Measurements from ENCODE around the gene GRAP. TPM values are rescaled to one million over a fixed set of nuclear protein-coding genes. Genes with fewer than 3 reads are reported as not detected.

GRAP gene
- total and polyA plus RNA-seq, 9 of the 15 experiments (the other 6 are each of a cell fraction or from before 2014, with no cell fraction given): 0.07 to 0.41 (median 0.19) TPM; not detected in 5

GRCh38 chr17:19005789-19006430 lies 40.8 kb downstream of the GRAP start:
- H3K36me3 ChIP-seq (ENCODE audit: control insufficient read depth, insufficient read depth, low read length): peaks cover 25% of the 10 kb centered on the region; the same call in 1 of the 3 replicates
- no peak for TF ChIP-seq HIVEP1 (CRISPR knock-in tag; IDR thresholded peaks at IDR 0.05)
- TF ChIP-seq, protein P1, sequence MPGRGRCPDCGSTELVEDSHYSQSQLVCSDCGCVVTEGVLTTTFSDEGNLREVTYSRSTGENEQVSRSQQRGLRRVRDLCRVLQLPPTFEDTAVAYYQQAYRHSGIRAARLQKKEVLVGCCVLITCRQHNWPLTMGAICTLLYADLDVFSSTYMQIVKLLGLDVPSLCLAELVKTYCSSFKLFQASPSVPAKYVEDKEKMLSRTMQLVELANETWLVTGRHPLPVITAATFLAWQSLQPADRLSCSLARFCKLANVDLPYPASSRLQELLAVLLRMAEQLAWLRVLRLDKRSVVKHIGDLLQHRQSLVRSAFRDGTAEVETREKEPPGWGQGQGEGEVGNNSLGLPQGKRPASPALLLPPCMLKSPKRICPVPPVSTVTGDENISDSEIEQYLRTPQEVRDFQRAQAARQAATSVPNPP (IDR thresholded peaks at IDR 0.05; ENCODE audit: borderline replicate concordance, insufficient read depth, insufficient read length): no peak
- TF ChIP-seq TFAP4 (CRISPR knock-in tag; IDR thresholded peaks at IDR 0.05; ENCODE audit: borderline replicate concordance): no peak
- H3K9me3 ChIP-seq (replicated peaks; ENCODE audit: control insufficient read depth, insufficient read depth, low read depth, low read length): no peaks in the 10 kb centered on the region
- ATAC-seq: no peak
- CTCF ChIA-PET (ENCODE audit: low intra/inter-chr PET ratio): no interaction called here
- in situ Hi-C loops (cut with MboI): no loop called here
- POLR2A ChIA-PET: no interaction called here
- H2AFZ ChIP-seq (ENCODE audit: low read depth, low read length): no peak overlapping the region
- DNase-seq (ENCODE audit: extremely low read depth in 1 of 4, low spot score in 3 of 4): no peak
- H3K9me1 ChIP-seq (ENCODE audit: control insufficient read depth, insufficient read depth, low read length): no peaks in the 10 kb centered on the region
- H3K79me2 ChIP-seq (ENCODE audit: control insufficient read depth, insufficient read depth, low read length): peaks cover 13% of the 10 kb centered on the region; the same call in 2 of the 3 replicates
- peaks cover 14% of the 10 kb centered on the region; the same call in 1 of the 2 replicates for H4K20me1 ChIP-seq (replicated peaks; ENCODE audit: control insufficient read depth, insufficient read depth, low read length)
- no peak overlapping the region for H3K4me3 ChIP-seq
- FAIRE-seq: no peak
- intact Hi-C loops (cut with micrococcal nuclease): no loop called here
- H3K27me3 ChIP-seq (ENCODE audit: control insufficient read depth in 2 of 2, insufficient read depth in 2 of 2, low read length in 2 of 2): no peaks in the 10 kb centered on the region
- BruUV-seq (replicated peaks): no TSS peak
- no peak overlapping the region for H3K4me2 ChIP-seq (ENCODE audit: insufficient read depth, low read length)
- no peak overlapping the region for H3K9ac ChIP-seq (ENCODE audit: insufficient read depth in 1 of 2, low read depth in 2 of 2, low read length in 2 of 2)
- 63% methylated on average over 4 of the region's 4 CpGs for WGBS (ENCODE audit: insufficient coverage, low coverage, missing lambda C conversion rate)
- H3K27ac ChIP-seq (ENCODE audit: extremely low read depth, low read depth, low read length): no peak overlapping the region
- H3K4me1 ChIP-seq (replicated peaks in 1 of 2; ENCODE audit: control insufficient read depth in 2 of 2, insufficient read depth in 2 of 2, low read length in 2 of 2): peaks cover 19 to 38% of the 10 kb centered on the region in 2 experiments

Measured in K562 (cell line).